Activated CD8-positive, alpha-beta T cell treated with anti-CD3 and anti-CD28 coated beads for 36 hours (primary cell): ENCODE results near the gene SMC5. TPM values are rescaled to one million over a fixed set of nuclear protein-coding genes. Genes with fewer than 3 reads are reported as not detected.
"Not testable (repeated sequence)": the region's sequence is repeated elsewhere in the genome, so short reads cannot be mapped to it uniquely, and the experiment has no call there.

Experiments
- ATAC-seq: fragments of 200-7000 bp; cut with Tn5 transposase; one replicate; pipeline ENCODE4 v1.10.0; 2021; ENCODE audit warnings: mild to moderate bottlenecking, moderate library complexity
- CTCF ChIA-PET: fragments of 350-600 bp; sonication (Branson Sonifier 250); formaldehyde crosslinking; loops from one replicate; lab custom pipeline; 2021; ENCODE audit warnings: antibody characterized with exemption; lab: Charles Lee
- POLR2A ChIA-PET: fragments of 350-600 bp; sonication (Branson Sonifier 250); formaldehyde crosslinking; loops from one replicate; lab custom pipeline; 2021; ENCODE audit warnings: antibody characterized with exemption; lab: Charles Lee
- DNase-seq: peaks from one replicate; pipeline ENCODE4 v3.0.0-alpha.2; 2020
- H3K27ac Mint-ChIP-seq: one replicate; pipeline ENCODE4 v1.8.0; 2021; ENCODE audit warnings: mild to moderate bottlenecking, mixed read lengths
- H3K27me3 Mint-ChIP-seq: one replicate; pipeline ENCODE4 v1.8.0; 2021; ENCODE audit warnings: mixed read lengths
- H3K36me3 Mint-ChIP-seq: one replicate; pipeline ENCODE4 v1.8.0; 2021; ENCODE audit warnings: low read depth, mixed read lengths
- H3K4me1 Mint-ChIP-seq: one replicate; pipeline ENCODE4 v1.8.0; 2021; ENCODE audit warnings: low read depth, mixed read lengths
- H3K4me3 Mint-ChIP-seq: one replicate; pipeline ENCODE4 v1.8.0; 2021; ENCODE audit warnings: mild to moderate bottlenecking, moderate library complexity, mixed read lengths
- H3K9me3 Mint-ChIP-seq: one replicate; pipeline ENCODE4 v1.8.0; 2021; ENCODE audit warnings: mixed read lengths
- CTCF ChIP-seq: fragments of 200-600 bp; IDR thresholded peaks from one replicate; pipeline ENCODE4 v1.8.0; 2022; ENCODE audit warnings: antibody characterized with exemption, mild to moderate bottlenecking
- intact Hi-C: fragments of 100-400 bp; cut with micrococcal nuclease; formaldehyde crosslinking; loops from one replicate; pipeline ENCODE4 v1.10.0; 2022
- total RNA-seq, 2 experiments: library from RNA; stranded (reverse); gene quantifications; one replicate each; pipeline ENCODE4 v1.2.3, GENCODE V29; 2021

Gene SMC5
- total RNA-seq, 2 experiments from 2014 or later = 30.9 to 32.0 TPM

GRCh38 chr9:70304810-70305209 lies 46.0 kb downstream of the SMC5 start:
- DNase-seq (no peak), ATAC-seq (no peak)
- Mint-ChIP-seq H3K9me3 (peaks cover 3% of the 10 kb centered on the region), H3K4me3 (no peak overlapping the region), H3K27me3 (no peaks in the 10 kb centered on the region), H3K27ac (no peak overlapping the region), H3K4me1 (peaks cover 2% of the 10 kb centered on the region), H3K36me3 (peaks cover 54% of the 10 kb centered on the region)
- POLR2A ChIA-PET = no interaction called here
- TF ChIP-seq CTCF = no peak
- CTCF ChIA-PET = no interaction called here
- intact Hi-C loops = no loop called here

GRCh38 chr9:70315389-70315788 lies 56.6 kb downstream of the SMC5 start:
- DNase-seq = no peak
- Mint-ChIP-seq H3K4me1 (no peaks in the 10 kb centered on the region), H3K4me3 (no peak overlapping the region), H3K27ac (no peak overlapping the region), H3K36me3 (peaks cover 39% of the 10 kb centered on the region), H3K27me3 (no peaks in the 10 kb centered on the region), H3K9me3 (no peaks in the 10 kb centered on the region)
- CTCF ChIA-PET = no interaction called here
- ATAC-seq = no peak
- no peak for TF ChIP-seq CTCF
- intact Hi-C loops = no loop called here
- POLR2A ChIA-PET = interaction anchor here (1.6 kb wide), 1 partner anchor 20 kb away, joined by 3 read pairs; no protein-coding TSS in a partner anchor

GRCh38 chr9:70318002-70318401 lies 59.2 kb downstream of the SMC5 start:
- no peaks in the 10 kb centered on the region for H3K27me3 Mint-ChIP-seq
- DNase-seq = no peak
- POLR2A ChIA-PET = interaction anchor here (0.6 kb wide), 1 partner anchor 33 kb away, joined by 3 read pairs; no protein-coding TSS in a partner anchor
- intact Hi-C loops = no loop called here
- no peak for TF ChIP-seq CTCF
- CTCF ChIA-PET = no interaction called here
- H3K9me3 Mint-ChIP-seq = no peaks in the 10 kb centered on the region
- peaks cover 31% of the 10 kb centered on the region for H3K36me3 Mint-ChIP-seq
- ATAC-seq = no peak
- H3K4me1 Mint-ChIP-seq = no peaks in the 10 kb centered on the region
- no peak overlapping the region for H3K4me3 Mint-ChIP-seq
- no peak overlapping the region for H3K27ac Mint-ChIP-seq

GRCh38 chr9:70322096-70322495 lies 63.3 kb downstream of the SMC5 start:
- H3K27ac Mint-ChIP-seq = no peak overlapping the region
- DNase-seq = no peak

GRCh38 chr9:70324963-70325362 lies 66.2 kb downstream of the SMC5 start:
- no peak for DNase-seq
- H3K36me3 Mint-ChIP-seq = peaks cover 71% of the 10 kb centered on the region
- ChIA-PET CTCF (no interaction called here), POLR2A (no interaction called here)
- no peak overlapping the region for H3K27ac Mint-ChIP-seq
- H3K4me3 Mint-ChIP-seq = no peak overlapping the region
- peaks cover 12% of the 10 kb centered on the region for H3K9me3 Mint-ChIP-seq
- no peak for TF ChIP-seq CTCF
- no peaks in the 10 kb centered on the region for H3K4me1 Mint-ChIP-seq
- ATAC-seq = no peak
- intact Hi-C loops = no loop called here
- H3K27me3 Mint-ChIP-seq = no peaks in the 10 kb centered on the region

More at GRCh38 chr9:70322096-70322495, 63.3 kb downstream of the SMC5 start:
- no peak overlapping the region for H3K4me3 Mint-ChIP-seq
- CTCF ChIA-PET = no interaction called here
- H3K36me3 Mint-ChIP-seq = peaks cover 52% of the 10 kb centered on the region
- H3K27me3 Mint-ChIP-seq = no peaks in the 10 kb centered on the region
- intact Hi-C loops = no loop called here
- peaks cover 4% of the 10 kb centered on the region for H3K9me3 Mint-ChIP-seq
- no peak for ATAC-seq
- TF ChIP-seq CTCF = no peak
- H3K4me1 Mint-ChIP-seq = no peaks in the 10 kb centered on the region
- POLR2A ChIA-PET = no interaction called here

- DNase-seq, intact Hi-C loops, H3K4me1 Mint-ChIP-seq, POLR2A ChIA-PET, H3K4me3 Mint-ChIP-seq, H3K27ac Mint-ChIP-seq, CTCF ChIA-PET, H3K27me3 Mint-ChIP-seq, ATAC-seq: not testable (repeated sequence)
- H3K36me3 Mint-ChIP-seq = peaks cover 65% of the 10 kb centered on the region
- H3K9me3 Mint-ChIP-seq = peaks cover 12% of the 10 kb centered on the region
Measured at GRCh38 chr9:70328625-70329024, 69.8 kb downstream of the SMC5 start.
